ENCODE results near the gene DENND5B.
"Not testable (repeated sequence)": the region's sequence is repeated elsewhere in the genome, so short reads cannot be mapped to it uniquely, and the experiment has no call there.

The DENND5B gene

GRCh38 chr12:31506515-31507306 is 84.2 kb downstream of the DENND5B start:
- no peak for DNase-seq (ENCODE audit: low spot score)

GRCh38 chr12:31504625-31505222 is 86.2 kb downstream of the DENND5B start:
- no peak for DNase-seq (ENCODE audit: low spot score)

GRCh38 chr12:31501014-31501413 is 89.9 kb downstream of the DENND5B start:
- DNase-seq (ENCODE audit: low spot score), result not testable (repeated sequence)

GRCh38 chr12:31499567-31499966 is 91.4 kb downstream of the DENND5B start:
- DNase-seq (ENCODE audit: low spot score), result no peak

GRCh38 chr12:31498424-31498823 is 92.5 kb downstream of the DENND5B start:
- no peak for DNase-seq (ENCODE audit: low spot score)

- no peak for DNase-seq (ENCODE audit: low spot score)
Observed at GRCh38 chr12:31496257-31496656, 94.7 kb downstream of the DENND5B start.

GRCh38 chr12:31494455-31494854 is 96.5 kb downstream of the DENND5B start:
- no peak for DNase-seq (ENCODE audit: low spot score)

GRCh38 chr12:31492599-31493196 is 98.2 kb downstream of the DENND5B start:
- no peak for DNase-seq (ENCODE audit: low spot score)

- DNase-seq (ENCODE audit: low spot score), result no peak
Observed at GRCh38 chr12:31491841-31492598, 98.9 kb downstream of the DENND5B start.

GRCh38 chr12:31491241-31491794 is 99.6 kb downstream of the DENND5B start:
- no peak for DNase-seq (ENCODE audit: low spot score)

- peak; percentile 6 for DNase-seq (ENCODE audit: low spot score)
Observed at GRCh38 chr12:31488737-31489338, 102.1 kb downstream of the DENND5B start.

- DNase-seq (ENCODE audit: low spot score), result no peak
Observed at GRCh38 chr12:31485571-31485970, 105.4 kb downstream of the DENND5B start.

- no peak for DNase-seq (ENCODE audit: low spot score)
Observed at GRCh38 chr12:31482816-31483215, 108.1 kb downstream of the DENND5B start.

- no peak for DNase-seq (ENCODE audit: low spot score)
Observed at GRCh38 chr12:31481415-31481814, 109.5 kb downstream of the DENND5B start.

- no peak for DNase-seq (ENCODE audit: low spot score)
Observed at GRCh38 chr12:31479516-31480210, 111.3 kb downstream of the DENND5B start.

- no peak for DNase-seq (ENCODE audit: low spot score)
Observed at GRCh38 chr12:31478898-31479297, 112.0 kb downstream of the DENND5B start.

GRCh38 chr12:31478425-31478824 is 112.5 kb downstream of the DENND5B start:
- no peak for DNase-seq (ENCODE audit: low spot score)

- DNase-seq (ENCODE audit: low spot score), result no peak
Observed at GRCh38 chr12:31477687-31478086, 113.2 kb downstream of the DENND5B start.

GRCh38 chr12:31476437-31476836 is 114.5 kb downstream of the DENND5B start:
- DNase-seq (ENCODE audit: low spot score), result no peak

GRCh38 chr12:31475610-31476009 is 115.3 kb downstream of the DENND5B start:
- not testable (repeated sequence) for DNase-seq (ENCODE audit: low spot score)

- no peak for DNase-seq (ENCODE audit: low spot score)
Observed at GRCh38 chr12:31474751-31475150, 116.2 kb downstream of the DENND5B start.

Data from activated CD4-positive, alpha-beta T cell treated with anti-CD3 and anti-CD28 coated beads, Interleukin-2, Interleukin-4, amounts not matched to agents 100 ng/mL and 50 ng/mL, durations not matched to agents 16 hours and 8 hours (primary cell).